HepG2 (cell line): ENCODE measurements around the gene PRAMEF14.
"Not testable (repeated sequence)": the region's sequence is repeated elsewhere in the genome, so short reads cannot be mapped to it uniquely, and the experiment has no call there.

Source experiments
- CTCF ChIP-seq: sonication (generic); formaldehyde crosslinking; IDR thresholded peaks from 2 replicates; pipeline ENCODE4 v1.5.0; 2020; ENCODE audit warnings: mild to moderate bottlenecking, missing genetic modification reagents, moderate library complexity
- KAT8 ChIP-seq: IDR thresholded peaks from 2 replicates; pipeline ENCODE4 v1.6.1; 2016; ENCODE audit warnings: missing genetic modification reagents, missing compliant biosample characterization
- PHF21A ChIP-seq: sonication (generic); formaldehyde crosslinking; IDR thresholded peaks from 2 replicates; pipeline ENCODE4 v1.5.0; 2020; ENCODE audit warnings: mild to moderate bottlenecking, missing genetic modification reagents
- TRIM24 ChIP-seq: sonication (generic); formaldehyde crosslinking; IDR thresholded peaks from 2 replicates; pipeline ENCODE4 v1.8.0; 2022; ENCODE audit warnings: mild to moderate bottlenecking, missing genetic modification reagents

GRCh38 chr1:13393004-13393403 lies 46.1 kb upstream of the PRAMEF14 start:
- TF ChIP-seq TRIM24 (CRISPR knock-in tag); KAT8 (CRISPR knock-in tag); CTCF; PHF21A (CRISPR knock-in tag): not testable (repeated sequence)
